AML-193 (cell line): ENCODE measurements around the gene TBK1.
"Not testable (repeated sequence)": the region's sequence is repeated elsewhere in the genome, so short reads cannot be mapped to it uniquely, and the experiment has no call there.

Experiments
- DNase-seq, 2 experiments: peaks; one replicate each; lab custom pipeline; 2025; lab: John Stamatoyannopoulos, UW

Gene TBK1

GRCh38 chr12:64497484-64497883, 45.6 kb downstream of the TBK1 start:
- DNase-seq = no peak

GRCh38 chr12:64497903-64498302, 46.0 kb downstream of the TBK1 start:
- no peak for DNase-seq

- DNase-seq = peak; percentile 75 to 78
These were observed 48.5 kb downstream of the TBK1 start for GRCh38 chr12:64500394-64500793.

- no peak for DNase-seq
These were observed 49.6 kb downstream of the TBK1 start for GRCh38 chr12:64501486-64501885.

GRCh38 chr12:64506955-64507354, 55.0 kb downstream of the TBK1 start:
- DNase-seq = no peak

- DNase-seq = no peak
These were observed 58.7 kb downstream of the TBK1 start for GRCh38 chr12:64510667-64511066.

- DNase-seq = no peak
These were observed 66.5 kb downstream of the TBK1 start for GRCh38 chr12:64518396-64518795.

- DNase-seq = no peak
These were observed 69.9 kb downstream of the TBK1 start for GRCh38 chr12:64521833-64522232.

- DNase-seq = no peak
These were observed 70.4 kb downstream of the TBK1 start for GRCh38 chr12:64522316-64522715.

GRCh38 chr12:64522807-64523206, 70.9 kb downstream of the TBK1 start:
- DNase-seq = no peak

GRCh38 chr12:64523565-64524444, 71.9 kb downstream of the TBK1 start:
- DNase-seq = not testable (repeated sequence)

GRCh38 chr12:64525461-64526160, 73.7 kb downstream of the TBK1 start:
- no peak for DNase-seq

GRCh38 chr12:64526859-64527258, 74.9 kb downstream of the TBK1 start:
- no peak for DNase-seq

- DNase-seq = no peak
These were observed 76.7 kb downstream of the TBK1 start for GRCh38 chr12:64528616-64529015.

- no peak for DNase-seq
These were observed 78.6 kb downstream of the TBK1 start for GRCh38 chr12:64530566-64530965.

GRCh38 chr12:64531665-64532334, 79.9 kb downstream of the TBK1 start:
- DNase-seq = no peak

- DNase-seq = no peak
These were observed 80.9 kb downstream of the TBK1 start for GRCh38 chr12:64532734-64533351.

GRCh38 chr12:64534672-64535199, 82.8 kb downstream of the TBK1 start:
- no peak for DNase-seq

GRCh38 chr12:64538121-64538520, 86.2 kb downstream of the TBK1 start:
- no peak for DNase-seq

- DNase-seq = not testable (repeated sequence)
These were observed 90.6 kb downstream of the TBK1 start for GRCh38 chr12:64542409-64543047.

GRCh38 chr12:64544371-64545080, 92.6 kb downstream of the TBK1 start:
- no peak for DNase-seq
